Kidney glomerular epithelial cell (primary cell): ENCODE data around the gene SMURF2.

Experiments
- DNase-seq: peaks from one replicate; lab custom pipeline; 2025; lab: John Stamatoyannopoulos, UW

SMURF2 gene

DNA sequence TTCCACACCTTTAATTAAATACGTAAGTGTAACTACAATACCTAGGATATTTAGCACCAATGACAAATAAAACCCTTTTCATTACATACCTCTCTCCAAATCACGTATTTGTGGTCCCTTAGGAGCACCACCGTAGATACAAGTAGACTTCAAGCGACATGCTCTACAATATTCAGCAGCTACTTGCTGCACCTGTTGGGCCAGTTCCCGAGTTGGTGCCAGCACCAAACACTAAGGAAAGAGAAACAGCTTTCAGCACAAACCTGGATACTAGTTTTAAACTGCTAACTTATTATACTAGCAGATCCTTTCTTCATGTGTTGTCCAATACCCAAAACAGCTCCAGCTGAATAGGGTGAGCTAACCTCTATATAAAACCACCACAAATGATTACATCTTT is 158.8 kb downstream of the SMURF2 start:
- no peak for DNase-seq

DNA sequence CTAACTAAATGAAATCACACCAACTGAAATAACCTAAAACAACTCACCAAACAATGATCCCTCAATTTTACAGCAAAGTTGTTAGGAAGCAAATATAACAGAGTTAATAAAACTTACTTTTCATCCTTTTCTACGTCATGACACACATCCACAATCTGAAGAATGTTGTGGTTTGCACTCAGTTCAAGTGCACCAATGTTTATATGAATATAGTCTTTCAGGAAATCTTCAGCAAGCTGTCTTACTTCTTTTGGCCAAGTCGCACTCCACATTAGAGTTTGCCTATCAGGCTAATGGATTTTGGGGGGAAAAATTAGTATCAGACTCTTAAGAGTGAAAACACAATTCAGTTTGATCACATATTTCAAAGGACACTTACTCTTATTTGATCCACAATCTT is 159.3 kb downstream of the SMURF2 start:
- no peak for DNase-seq

GRCh38 chr17:64502021-64502420 is 160.1 kb downstream of the SMURF2 start:
- no peak for DNase-seq

DNA sequence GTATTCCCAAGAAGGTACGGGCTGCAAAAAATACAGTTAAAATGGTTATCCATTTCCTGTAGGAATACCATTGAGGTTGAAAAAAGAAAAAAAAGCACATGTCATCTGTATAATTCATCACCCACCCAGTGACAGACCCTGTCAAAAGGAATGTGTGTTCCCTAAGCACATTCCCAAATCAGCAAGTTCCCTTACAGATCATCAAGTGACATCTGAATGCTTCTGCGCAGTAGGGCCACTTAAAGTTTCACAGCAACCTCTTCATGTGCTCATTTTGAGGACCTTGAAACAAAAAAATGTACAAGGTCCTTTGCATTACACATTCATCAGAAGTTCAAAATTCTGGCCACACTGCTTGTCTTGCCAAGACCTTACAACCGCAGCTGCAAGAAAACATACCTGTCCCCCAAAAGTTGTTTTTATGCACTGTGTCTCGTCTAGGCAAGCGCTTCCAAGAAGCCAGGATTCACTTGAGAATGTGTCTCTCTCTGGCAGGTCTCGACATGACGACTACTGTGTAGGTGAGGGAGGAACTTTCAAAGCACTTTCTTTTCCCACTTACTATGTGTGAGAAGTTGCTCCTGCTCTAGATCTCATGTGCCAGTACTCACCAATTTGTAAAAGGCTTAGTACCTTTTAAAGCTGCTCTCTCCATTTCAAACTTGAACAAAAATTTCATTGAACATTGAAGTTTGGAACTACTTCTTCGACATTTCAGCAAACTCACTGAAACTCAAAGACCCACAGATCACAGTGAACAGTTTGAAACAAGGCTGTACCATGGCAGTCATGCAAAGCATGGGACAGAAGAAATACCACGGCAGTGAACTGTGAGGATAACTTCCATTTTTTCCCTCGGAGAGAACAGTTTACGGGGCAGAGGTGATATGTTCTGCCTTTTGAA is 161.0 kb downstream of the SMURF2 start:
- no peak for DNase-seq

DNA sequence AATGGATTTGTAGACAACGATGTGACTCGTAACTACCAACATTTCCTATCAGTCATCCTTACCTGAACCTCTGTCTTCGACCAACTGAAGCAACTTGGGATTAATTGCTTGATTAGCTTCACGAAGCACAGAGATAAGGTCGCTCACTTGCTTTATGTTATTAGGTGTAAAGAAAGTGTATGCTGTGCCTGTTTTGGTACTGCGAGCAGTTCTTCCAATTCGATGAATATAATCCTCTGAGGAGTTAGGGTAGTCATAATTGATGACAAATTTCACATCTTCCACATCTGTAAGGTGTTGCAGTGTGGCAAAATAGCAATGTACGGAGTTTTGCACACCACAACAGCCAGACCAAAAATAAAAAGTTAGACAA is 161.6 kb downstream of the SMURF2 start:
- no peak for DNase-seq

DNA sequence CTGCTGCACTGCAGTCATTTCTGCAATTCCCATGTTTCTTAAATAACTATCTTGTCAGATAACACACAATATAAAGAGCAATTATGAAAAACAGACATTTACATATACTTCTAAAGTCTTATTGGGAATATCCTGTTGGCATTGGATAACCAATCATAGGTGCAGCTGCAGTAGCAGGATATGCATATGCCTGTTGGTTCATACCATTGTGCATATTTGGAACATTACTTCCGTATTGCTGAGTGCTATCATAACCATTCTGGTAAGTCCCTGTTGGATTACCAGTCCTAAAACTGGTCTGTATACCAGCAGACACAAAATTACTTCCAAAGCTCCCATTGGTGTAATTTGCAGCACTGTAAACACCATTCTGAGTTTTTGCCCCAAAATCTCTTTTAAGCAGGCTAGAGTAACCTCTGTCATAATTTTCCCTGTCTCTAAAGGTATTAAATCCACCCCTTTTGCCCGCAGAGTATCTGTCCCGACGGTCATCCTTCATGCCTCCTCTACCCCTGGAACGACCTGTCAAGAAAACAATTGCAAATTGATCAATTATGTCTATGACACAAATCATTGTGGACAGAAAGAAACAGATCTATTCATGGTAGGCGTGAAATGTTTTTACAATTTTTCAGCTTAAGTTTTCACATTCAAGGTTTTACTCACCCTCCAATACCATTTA is 162.2 kb downstream of the SMURF2 start:
- no peak for DNase-seq

- DNase-seq: no peak
Measured at GRCh38 chr17:64498308-64499203, 163.6 kb downstream of the SMURF2 start.

GRCh38 chr17:64497565-64498035 is 164.5 kb downstream of the SMURF2 start:
- DNase-seq: no peak

DNA sequence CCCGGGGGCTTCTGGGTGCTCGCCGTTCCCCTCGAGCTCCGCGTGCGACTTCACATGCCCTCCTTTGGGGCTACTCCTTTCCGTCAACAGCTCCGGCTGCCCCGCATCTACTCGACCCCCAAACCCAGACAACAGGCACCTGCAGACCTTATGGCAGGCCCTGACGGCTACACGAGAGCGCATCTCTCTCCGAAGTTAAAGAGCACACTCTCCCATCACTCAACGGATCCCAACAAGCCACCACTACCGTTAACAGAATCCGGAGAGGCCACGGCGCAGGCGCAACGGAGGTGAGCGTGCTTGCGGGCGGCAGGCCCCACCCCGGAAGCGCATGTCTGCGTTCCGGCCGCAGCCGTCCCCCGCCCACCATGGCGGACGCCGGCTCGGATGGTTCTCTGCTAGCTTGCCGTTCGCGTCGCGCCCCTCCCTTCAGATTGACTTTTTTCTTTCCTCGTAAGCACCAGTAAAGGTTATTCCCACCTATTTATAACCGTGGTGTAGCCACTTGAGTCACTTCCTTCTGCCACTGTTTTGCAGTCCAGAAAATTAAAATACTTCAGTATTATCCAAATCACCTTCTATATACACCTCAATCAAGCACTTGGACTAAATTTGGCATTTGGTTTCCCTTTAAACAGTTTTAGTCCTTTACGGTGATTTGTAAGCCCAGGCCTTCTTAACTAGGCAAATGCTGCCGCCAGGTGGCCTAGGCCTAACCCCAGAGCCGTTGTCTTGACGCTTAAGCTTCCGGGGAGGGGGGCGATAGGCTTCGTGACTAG is 165.1 kb downstream of the SMURF2 start, which contains the start of gene POLG2:
TSS of gene POLG2 (minus strand) at position 269 of the 779 bp plus-strand sequence. CDS start at position 183, 86 bp downstream.
- peak; percentile 90 for DNase-seq

DNA sequence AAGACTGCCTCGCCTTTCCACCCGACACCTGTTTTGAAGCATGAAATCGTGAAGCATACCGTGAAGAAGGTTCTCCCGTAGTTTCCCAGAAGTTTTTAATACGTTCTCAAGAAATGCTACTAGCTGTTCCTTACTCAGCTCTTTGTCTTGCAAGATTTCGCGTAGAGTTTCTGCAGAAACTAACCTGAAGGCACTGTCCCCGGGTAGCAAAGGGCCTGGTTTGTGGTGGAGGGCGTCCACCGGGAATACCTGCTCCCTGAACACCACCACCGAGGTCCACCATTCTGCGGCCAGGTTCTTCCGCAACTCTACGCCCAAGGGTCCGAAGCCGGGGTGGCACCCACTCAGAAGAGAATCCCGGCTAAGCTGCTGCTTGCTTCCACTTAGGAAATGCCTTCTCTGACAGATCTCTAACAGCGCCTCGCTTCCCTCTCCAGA is 165.7 kb downstream of the SMURF2 start:
- no peak for DNase-seq
